Adrenal gland (tissue), 12 donors: Measurements from ENCODE around the gene TRIM22. TPM values are rescaled to one million over a fixed set of nuclear protein-coding genes. Genes with fewer than 3 reads are reported as not detected.

Source experiments
- DNase-seq, 7 donors: peaks; one replicate each; pipeline ENCODE4 v3.0.0-alpha.2; 2019 to 2020
- H3K27ac ChIP-seq, 5 donors: fragments of 200-600 bp; sonication (generic) in 4 of 5; 1 replicate in 3 of 5; 2 replicates in 2 of 5; pipeline versions ENCODE4 v1.5.1 to v1.8.0; 2016 to 2020; ENCODE audit warnings: mild to moderate bottlenecking in 1 of 5
- H3K27me3 ChIP-seq: fragments of 200-600 bp; 2 replicates; pipeline ENCODE4 v1.8.0; 2021
- H3K36me3 ChIP-seq, 2 donors: fragments of 200-600 bp; replicated peaks in 1 of 2; 1 replicate in 1 of 2; 2 replicates in 1 of 2; pipeline versions ENCODE4 v1.5.1 to v1.8.0; 2018 to 2022
- H3K4me1 ChIP-seq, 2 donors: fragments of 200-600 bp; replicated peaks in 1 of 2; 1 replicate in 1 of 2; 2 replicates in 1 of 2; pipeline versions ENCODE4 v1.5.1 to v1.8.0; 2018 to 2021
- H3K4me3 ChIP-seq, 4 donors: fragments of 200-600 bp; sonication (generic) in 3 of 4; one replicate each; pipeline ENCODE4 v1.5.1; 2016 to 2018
- H3K9me3 ChIP-seq, 3 donors: fragments of 200-600 bp; sonication (generic) in 1 of 3; replicated peaks in 1 of 3; 1 replicate in 2 of 3; 2 replicates in 1 of 3; pipeline versions ENCODE4 v1.5.1 to v1.8.0; 2016 to 2021
- POLR2A ChIP-seq, 2 donors: fragments of 450-650 bp; IDR thresholded peaks; one replicate each; pipeline ENCODE4 v1.6.1; 2017; ENCODE audit warnings: antibody characterized with exemption in 2 of 2, mild to moderate bottlenecking in 2 of 2, moderate library complexity in 1 of 2
- WGBS, 4 donors: extraction: QIAGEN DNeasy Blood & Tissue Kit in 2 of 4; methylation state at CpG; one replicate each; pipeline versions ENCODE4 v1.1.5 to v1.1.7; 2013 to 2017; 5-methylcytosine and 5-hydroxymethylcytosine counted together
- intact Hi-C, 2 donors: fragments of 100-400 bp; cut with DNase I; formaldehyde crosslinking; loops; one replicate each; pipeline versions ENCODE4 v1.14.1 to v1.15.0; 2022 to 2023
- polyA plus RNA-seq, 3 donors: library from polyadenylated mRNA; stranded (reverse); fragments of 200-250 nt in 2 of 3; fragments of 350-450 nt in 1 of 3; fragmentation: Illumina TruSeq in 1 of 3; extraction: RNeasy Lipid Tissue Mini Kit (QIAGEN cat#74804) in 1 of 3; gene quantifications; one replicate each; pipeline ENCODE4 v1.2.3, GENCODE V29; 2013 to 2014
- total RNA-seq, 9 donors: library from RNA; depleted of rRNA in 4 of 9; stranded (reverse); fragments of >200 nt in 4 of 9; fragments of 120-200 nt in 1 of 9; fragmentation: NEBNext Ultra II Directional in 1 of 9; extraction: Animal tissue kit (Norgen Biotek cat#: 25700) in 1 of 9; gene quantifications; one replicate each; pipeline versions ENCODE4 v1.1.0 to v1.2.4, GENCODE V29; 2013 to 2023
- TF ChIP-seq, protein P1 (sequence below), 6 experiments: fragments of 450-650 bp in 4 of 6; fragments of 200-600 bp in 2 of 6; sonication (generic) in 1 of 6; IDR thresholded peaks; 1 replicate in 5 of 6; 2 replicates in 1 of 6; pipeline versions ENCODE4 v1.5.1 to v1.8.0; 2016 to 2021; ENCODE audit warnings: antibody characterized with exemption in 6 of 6, mild to moderate bottlenecking in 2 of 6, moderate library complexity in 1 of 6
- donor health status: healthy with polysubstance abuse.
- donor health status: Bipolar disorder and iron deficiency.
- donor health status: DM: yes; HTN: yes; CAD: no.
- donor health status: DM: no; HTN: no; CAD: no.
- donor health status: DM: no; HTN: no; CAD: no.
- donor health status: DM: yes; HTN: yes; CAD: no.

TRIM22 gene
- total and polyA plus RNA-seq, 12 donors, result 5.1 to 71.8 (median 25.0) TPM

DNA sequence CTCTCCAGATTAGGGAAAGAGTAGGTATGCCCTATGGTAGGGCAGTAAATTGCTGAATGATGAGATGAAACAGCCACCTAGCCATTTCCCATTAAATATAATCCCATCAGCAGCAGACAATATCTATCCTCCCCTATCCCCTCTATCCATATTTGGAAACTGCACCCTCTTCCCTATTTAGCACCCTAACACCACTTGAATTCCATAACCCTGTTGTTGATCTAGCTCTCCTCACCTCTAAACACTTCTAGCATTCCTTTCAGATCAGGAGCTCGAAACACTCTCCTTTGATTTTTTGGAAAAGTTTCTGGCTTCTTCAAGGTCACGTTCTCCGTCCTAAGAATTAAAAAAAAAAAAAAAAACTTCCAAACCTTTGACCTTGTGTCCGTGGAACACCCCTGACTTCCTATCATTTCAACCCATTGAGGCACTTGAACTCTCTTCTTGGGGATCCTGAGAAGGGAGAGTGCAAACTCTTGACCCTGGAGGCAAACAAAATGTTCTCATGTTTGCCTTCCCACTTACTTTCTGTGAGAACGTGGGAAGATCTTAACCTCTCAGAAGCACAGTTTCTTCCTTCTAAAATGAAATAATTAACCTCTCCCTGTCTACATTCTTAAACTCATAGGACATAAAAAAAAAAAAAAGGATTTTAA, 23.7 kb upstream of the TRIM22 start:
- peaks cover 0 to 30% of the 10 kb centered on the region in 2 donors for H3K36me3 ChIP-seq
- intact Hi-C loops, result no loop called here
- 45 to 50% (median 46%) methylated on average over 5 of the region's 5 CpGs for WGBS, 4 donors

DNA sequence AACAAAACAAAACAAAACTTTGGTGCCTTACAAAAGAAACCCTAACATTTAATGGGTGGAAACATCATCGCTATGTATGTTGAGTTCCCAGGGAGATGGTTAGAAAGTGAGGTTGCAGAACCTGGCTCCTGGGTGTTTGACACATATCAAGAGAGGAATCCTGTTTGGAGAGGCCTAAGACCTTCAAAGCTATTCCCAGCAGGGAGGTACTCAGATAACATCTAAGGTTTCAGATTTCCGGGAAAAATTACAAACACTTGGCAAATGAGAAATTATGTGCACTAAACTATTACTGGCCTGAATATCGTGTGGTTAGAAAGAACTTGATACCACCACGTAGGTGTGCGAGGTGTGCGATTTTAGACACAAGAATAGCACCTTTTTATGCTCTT, 23.2 kb upstream of the TRIM22 start:
- Histone ChIP-seq H3K36me3 (peaks cover 0 to 30% of the 10 kb centered on the region in 2 donors), H3K4me3 (no peak overlapping the region), H3K27me3 (no peaks in the 10 kb centered on the region), H3K4me1 (peaks cover 0 to 12% of the 10 kb centered on the region in 2 donors), H3K27ac (no peak overlapping the region), H3K9me3 (no peaks in the 10 kb centered on the region)
- no peak for DNase-seq
- intact Hi-C loops, result no loop called here
- WGBS, 4 donors, result 69 to 75% (median 71%) methylated on average over 6 of the region's 6 CpGs
- no peak for TF ChIP-seq POLR2A (IDR thresholded peaks at IDR 0.05)
- TF ChIP-seq, protein P1, sequence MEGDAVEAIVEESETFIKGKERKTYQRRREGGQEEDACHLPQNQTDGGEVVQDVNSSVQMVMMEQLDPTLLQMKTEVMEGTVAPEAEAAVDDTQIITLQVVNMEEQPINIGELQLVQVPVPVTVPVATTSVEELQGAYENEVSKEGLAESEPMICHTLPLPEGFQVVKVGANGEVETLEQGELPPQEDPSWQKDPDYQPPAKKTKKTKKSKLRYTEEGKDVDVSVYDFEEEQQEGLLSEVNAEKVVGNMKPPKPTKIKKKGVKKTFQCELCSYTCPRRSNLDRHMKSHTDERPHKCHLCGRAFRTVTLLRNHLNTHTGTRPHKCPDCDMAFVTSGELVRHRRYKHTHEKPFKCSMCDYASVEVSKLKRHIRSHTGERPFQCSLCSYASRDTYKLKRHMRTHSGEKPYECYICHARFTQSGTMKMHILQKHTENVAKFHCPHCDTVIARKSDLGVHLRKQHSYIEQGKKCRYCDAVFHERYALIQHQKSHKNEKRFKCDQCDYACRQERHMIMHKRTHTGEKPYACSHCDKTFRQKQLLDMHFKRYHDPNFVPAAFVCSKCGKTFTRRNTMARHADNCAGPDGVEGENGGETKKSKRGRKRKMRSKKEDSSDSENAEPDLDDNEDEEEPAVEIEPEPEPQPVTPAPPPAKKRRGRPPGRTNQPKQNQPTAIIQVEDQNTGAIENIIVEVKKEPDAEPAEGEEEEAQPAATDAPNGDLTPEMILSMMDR (IDR thresholded peaks at IDR 0.05), result no peak

More for the DNA sequence above, 23.7 kb upstream of the TRIM22 start:
- TF ChIP-seq, protein P1 (IDR thresholded peaks at IDR 0.05), result no peak
- TF ChIP-seq POLR2A (IDR thresholded peaks at IDR 0.05), result no peak
- Histone ChIP-seq H3K9me3 (no peaks in the 10 kb centered on the region), H3K27me3 (no peaks in the 10 kb centered on the region), H3K4me1 (peaks cover 0 to 11% of the 10 kb centered on the region in 2 donors), H3K4me3 (no peak overlapping the region), H3K27ac (peak overlapping the region in 1 of 5 donors; percentile 33)
- DNase-seq, result no peak

DNA sequence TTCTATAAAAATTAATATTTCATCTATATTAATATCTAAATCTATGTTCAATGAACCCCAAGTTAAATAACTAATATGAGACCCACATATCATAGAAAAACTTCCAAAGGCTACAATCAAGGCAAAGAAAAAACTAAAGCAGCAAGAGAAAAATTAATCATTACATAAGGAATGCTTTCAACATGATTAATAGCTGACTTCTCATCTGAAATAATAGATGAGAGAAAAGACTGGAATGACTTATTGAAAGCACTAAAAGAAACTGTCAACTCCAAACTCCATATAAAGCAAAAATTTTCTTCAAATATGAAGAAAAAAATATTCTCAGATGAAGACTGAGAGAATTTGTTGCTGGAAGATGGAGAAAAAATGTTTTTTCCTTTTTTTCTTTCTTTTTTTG, 17.8 kb upstream of the TRIM22 start:
- no peaks in the 10 kb centered on the region for H3K9me3 ChIP-seq
- H3K4me3 ChIP-seq, result no peak overlapping the region
- peaks cover 0 to 7% of the 10 kb centered on the region in 2 donors for H3K4me1 ChIP-seq
- H3K36me3 ChIP-seq, result peaks cover 0 to 16% of the 10 kb centered on the region in 2 donors
- no peaks in the 10 kb centered on the region for H3K27me3 ChIP-seq
- DNase-seq, result no peak
- TF ChIP-seq, protein P1 (IDR thresholded peaks at IDR 0.05), result no peak
- no peak for TF ChIP-seq POLR2A (IDR thresholded peaks at IDR 0.05)
- intact Hi-C loops, result no loop called here
- no peak overlapping the region for H3K27ac ChIP-seq

DNA sequence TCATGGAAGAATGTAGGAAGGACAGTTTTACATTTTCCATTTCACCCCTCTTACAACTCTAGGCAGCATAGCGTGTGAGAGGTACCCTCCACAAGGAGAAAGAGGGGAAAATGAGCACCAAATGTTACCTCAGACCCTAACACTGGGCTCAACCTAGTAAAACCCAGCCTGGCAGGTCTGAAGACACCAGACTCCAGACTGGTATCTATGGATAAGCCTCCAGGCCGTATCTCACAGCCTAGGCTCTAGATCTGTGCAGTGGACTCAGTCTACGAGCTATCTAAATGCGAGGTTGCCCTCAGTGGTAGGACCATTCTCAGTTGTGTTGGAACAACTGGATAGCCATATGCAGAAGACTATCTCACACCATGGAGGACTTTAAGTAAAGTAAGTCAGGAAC, 15.2 kb upstream of the TRIM22 start:
- no peak for DNase-seq
- intact Hi-C loops, result no loop called here
- peaks cover 0 to 7% of the 10 kb centered on the region in 2 donors for H3K4me1 ChIP-seq
- TF ChIP-seq, protein P1 (IDR thresholded peaks at IDR 0.05), result no peak
- TF ChIP-seq POLR2A (IDR thresholded peaks at IDR 0.05), result no peak
- 96 to 100% (median 97%) methylated on average over 4 of the region's 4 CpGs for WGBS, 4 donors
- no peaks in the 10 kb centered on the region for H3K27me3 ChIP-seq
- H3K36me3 ChIP-seq, result peaks cover 0 to 22% of the 10 kb centered on the region in 2 donors
- no peak overlapping the region for H3K27ac ChIP-seq
- H3K9me3 ChIP-seq, result no peaks in the 10 kb centered on the region
- H3K4me3 ChIP-seq, result no peak overlapping the region
